ENCODE measurements around the gene PRXL2B. TPM values are rescaled to one million over a fixed set of nuclear protein-coding genes. Genes with fewer than 3 reads are reported as not detected.
A peak's percentile ranks its signal among the peaks of the same experiment; 100 is the strongest.
"Not testable (repeated sequence)": the region's sequence is repeated elsewhere in the genome, so short reads cannot be mapped to it uniquely, and the experiment has no call there.

Gene PRXL2B
- total RNA-seq, 1 experiment from 2014 or later, result 34.8 TPM

DNA sequence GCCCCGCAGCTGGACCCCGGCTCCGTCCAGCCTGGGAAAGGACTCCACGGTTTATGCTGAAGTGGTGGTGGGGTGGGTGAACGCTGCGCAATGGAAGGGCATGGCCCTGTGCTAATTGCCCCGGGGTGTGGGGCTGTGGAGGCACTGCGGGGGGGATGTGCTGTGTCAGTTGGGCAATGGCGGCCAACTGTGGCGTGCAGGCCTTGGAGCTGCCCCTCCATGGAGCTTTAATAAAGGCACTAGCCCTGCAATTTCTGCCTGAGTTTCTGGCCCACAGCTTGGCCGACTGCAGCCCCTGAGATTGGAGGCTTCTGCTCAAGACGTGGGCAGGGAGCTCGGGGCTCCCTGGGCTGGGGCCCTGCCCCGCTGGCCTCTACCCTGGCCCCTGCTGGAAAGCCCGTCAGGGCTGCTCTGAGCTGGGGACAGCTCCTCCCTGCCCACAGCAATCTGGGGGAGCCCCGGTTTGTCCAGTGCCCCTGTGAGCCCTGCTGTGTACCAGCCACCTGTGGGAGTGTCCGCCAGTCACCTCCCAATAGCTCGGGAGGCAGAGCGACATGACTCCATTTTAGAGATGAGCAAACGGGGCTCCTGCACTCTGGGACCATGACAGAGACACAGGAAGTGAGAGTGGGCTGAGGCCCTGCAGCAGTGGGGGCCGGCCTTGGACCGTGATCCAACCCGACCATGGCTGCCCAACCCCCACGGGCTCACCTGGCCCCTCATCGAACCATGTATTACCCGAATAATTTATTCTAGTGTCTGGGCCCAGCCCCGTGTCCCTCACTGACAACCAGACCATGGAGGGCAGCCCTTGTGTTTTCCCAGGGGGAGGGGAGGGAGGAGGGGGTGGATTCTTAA lies 39.1 kb upstream of the PRXL2B start:
- no peaks in the 10 kb centered on the region for H3K36me3 ChIP-seq (ENCODE audit: insufficient read depth, low read length, poor library complexity, severe bottlenecking)
- H3K27ac ChIP-seq (ENCODE audit: low read depth, low read length, poor library complexity, severe bottlenecking), result peak overlapping the region; percentile 76
- H3K27me3 ChIP-seq (replicated peaks; ENCODE audit: insufficient read depth, low read depth, low read length, poor library complexity), result no peaks in the 10 kb centered on the region
- BruUV-seq (replicated peaks), result no TSS peak
- DNase-seq (ENCODE audit: low spot score), result peak; percentile 36
- H3K9me3 ChIP-seq (ENCODE audit: low read depth, low read length, poor library complexity, severe bottlenecking), result no peaks in the 10 kb centered on the region
- POLR2A ChIA-PET (ENCODE audit: low non-redundant PET), result no interaction called here
- H3K4me3 ChIP-seq (ENCODE audit: low read depth, low read length, poor library complexity, severe bottlenecking), result peak overlapping the region; percentile 49
- CTCF ChIA-PET, result interaction anchor here (1.0 kb wide), 1 partner anchor 133 kb away, joined by 8 read pairs; no protein-coding TSS in a partner anchor
- H3K4me1 ChIP-seq (ENCODE audit: insufficient read depth, low read length, poor library complexity, severe bottlenecking), result peaks cover 24% of the 10 kb centered on the region
- TF ChIP-seq, protein P1, sequence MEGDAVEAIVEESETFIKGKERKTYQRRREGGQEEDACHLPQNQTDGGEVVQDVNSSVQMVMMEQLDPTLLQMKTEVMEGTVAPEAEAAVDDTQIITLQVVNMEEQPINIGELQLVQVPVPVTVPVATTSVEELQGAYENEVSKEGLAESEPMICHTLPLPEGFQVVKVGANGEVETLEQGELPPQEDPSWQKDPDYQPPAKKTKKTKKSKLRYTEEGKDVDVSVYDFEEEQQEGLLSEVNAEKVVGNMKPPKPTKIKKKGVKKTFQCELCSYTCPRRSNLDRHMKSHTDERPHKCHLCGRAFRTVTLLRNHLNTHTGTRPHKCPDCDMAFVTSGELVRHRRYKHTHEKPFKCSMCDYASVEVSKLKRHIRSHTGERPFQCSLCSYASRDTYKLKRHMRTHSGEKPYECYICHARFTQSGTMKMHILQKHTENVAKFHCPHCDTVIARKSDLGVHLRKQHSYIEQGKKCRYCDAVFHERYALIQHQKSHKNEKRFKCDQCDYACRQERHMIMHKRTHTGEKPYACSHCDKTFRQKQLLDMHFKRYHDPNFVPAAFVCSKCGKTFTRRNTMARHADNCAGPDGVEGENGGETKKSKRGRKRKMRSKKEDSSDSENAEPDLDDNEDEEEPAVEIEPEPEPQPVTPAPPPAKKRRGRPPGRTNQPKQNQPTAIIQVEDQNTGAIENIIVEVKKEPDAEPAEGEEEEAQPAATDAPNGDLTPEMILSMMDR (conservative IDR thresholded peaks at IDR 0.05; ENCODE audit: low read depth, low read length), result no peak
- no peak for TF ChIP-seq EZH2 (IDR thresholded peaks at IDR 0.05; ENCODE audit: borderline replicate concordance, low read depth, low read length, poor library complexity, severe bottlenecking)
- intact Hi-C loops (cut with micrococcal nuclease; ENCODE audit: unreplicated experiment), result loop anchor here (1.0 to 5.0 kb wide), 2 partner anchors 133 to 350 kb away; no protein-coding TSS in a partner anchor

DNA sequence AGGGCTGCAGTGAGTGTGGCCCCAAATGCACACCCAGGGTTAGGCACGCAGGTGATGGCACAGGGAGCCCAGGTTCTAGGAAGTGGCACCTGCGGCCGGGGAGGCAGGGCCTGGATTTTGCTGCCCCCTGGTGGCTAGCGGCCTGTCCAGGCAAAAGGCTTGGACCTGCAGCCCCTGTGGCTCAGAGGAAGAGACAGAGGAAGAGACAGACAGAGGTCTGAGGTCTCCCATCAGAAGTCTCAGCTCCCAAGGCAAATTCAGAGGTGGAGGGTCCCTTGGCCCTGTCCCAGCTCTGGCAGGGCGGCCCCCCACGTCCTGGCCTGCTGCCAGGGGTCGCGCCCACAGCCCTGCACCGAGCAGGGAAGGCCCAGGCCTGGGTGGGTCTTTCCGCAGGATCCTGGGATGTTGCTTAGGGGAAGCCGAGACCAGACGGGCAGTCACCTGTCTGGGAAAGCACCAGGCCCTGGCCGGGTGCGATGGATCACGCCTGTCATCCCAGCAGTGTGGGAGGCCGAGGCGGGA lies 38.4 kb upstream of the PRXL2B start:
- H3K4me1 ChIP-seq (ENCODE audit: insufficient read depth, low read length, poor library complexity, severe bottlenecking), result peaks cover 24% of the 10 kb centered on the region
- no peak for TF ChIP-seq EZH2 (IDR thresholded peaks at IDR 0.05; ENCODE audit: borderline replicate concordance, low read depth, low read length, poor library complexity, severe bottlenecking)
- TF ChIP-seq, protein P1 (conservative IDR thresholded peaks at IDR 0.05; ENCODE audit: low read depth, low read length), result peak; percentile 95
- CTCF ChIA-PET, result interaction anchor here (0.6 kb wide), 1 partner anchor 1067 kb away, joined by 5 read pairs; no protein-coding TSS in a partner anchor
- POLR2A ChIA-PET (ENCODE audit: low non-redundant PET), result no interaction called here
- H3K27ac ChIP-seq (ENCODE audit: low read depth, low read length, poor library complexity, severe bottlenecking), result peak overlapping the region; percentile 56
- peak; percentile 77 for DNase-seq (ENCODE audit: low spot score)
- no peaks in the 10 kb centered on the region for H3K27me3 ChIP-seq (replicated peaks; ENCODE audit: insufficient read depth, low read depth, low read length, poor library complexity)
- BruUV-seq (replicated peaks), result no TSS peak
- H3K9me3 ChIP-seq (ENCODE audit: low read depth, low read length, poor library complexity, severe bottlenecking), result no peaks in the 10 kb centered on the region
- H3K36me3 ChIP-seq (ENCODE audit: insufficient read depth, low read length, poor library complexity, severe bottlenecking), result no peaks in the 10 kb centered on the region
- H3K4me3 ChIP-seq (ENCODE audit: low read depth, low read length, poor library complexity, severe bottlenecking), result no peak overlapping the region
- intact Hi-C loops (cut with micrococcal nuclease; ENCODE audit: unreplicated experiment), result loop anchor here (1.0 to 5.0 kb wide), 2 partner anchors 134 to 351 kb away; no protein-coding TSS in a partner anchor

DNA sequence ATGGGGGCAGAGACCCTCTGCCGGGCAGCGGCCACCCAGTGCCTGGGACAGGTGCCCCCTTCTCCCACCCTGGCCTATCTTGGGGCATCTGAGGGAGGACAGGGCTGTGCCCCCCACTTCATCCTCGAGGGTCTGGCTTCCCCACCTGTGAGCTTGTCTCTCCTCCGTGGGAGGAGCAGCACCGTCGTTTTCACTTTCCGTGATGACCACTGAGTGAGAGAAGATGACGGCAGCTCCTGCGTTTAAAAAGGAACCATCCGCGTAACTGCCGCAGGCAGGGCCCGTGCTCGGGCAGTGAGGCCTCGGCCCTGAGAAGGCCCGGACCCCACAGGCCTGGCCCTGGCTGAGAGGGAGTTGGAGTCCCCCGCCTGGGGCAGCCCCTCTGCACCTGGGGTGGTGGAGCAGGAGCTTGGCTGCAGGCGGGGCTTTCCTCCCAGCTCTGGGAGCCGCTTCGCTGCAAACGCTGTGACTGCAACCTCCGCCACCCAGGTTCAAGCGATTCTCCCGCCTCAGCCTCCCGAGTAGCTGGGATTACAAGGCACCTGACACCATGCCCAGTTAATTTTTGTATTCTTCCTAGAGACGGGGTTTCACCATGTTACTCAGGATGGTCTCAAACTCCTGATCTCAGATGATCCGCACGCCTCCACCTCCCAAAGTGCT lies 37.1 kb upstream of the PRXL2B start:
- H3K4me3 ChIP-seq (ENCODE audit: low read depth, low read length, poor library complexity, severe bottlenecking); H3K27ac ChIP-seq (ENCODE audit: low read depth, low read length, poor library complexity, severe bottlenecking); POLR2A ChIA-PET (ENCODE audit: low non-redundant PET); H3K9me3 ChIP-seq (ENCODE audit: low read depth, low read length, poor library complexity, severe bottlenecking); H3K27me3 ChIP-seq (replicated peaks; ENCODE audit: insufficient read depth, low read depth, low read length, poor library complexity); CTCF ChIA-PET; H3K36me3 ChIP-seq (ENCODE audit: insufficient read depth, low read length, poor library complexity, severe bottlenecking); DNase-seq (ENCODE audit: low spot score); BruUV-seq (replicated peaks): not testable (repeated sequence)
- peaks cover 24% of the 10 kb centered on the region for H3K4me1 ChIP-seq (ENCODE audit: insufficient read depth, low read length, poor library complexity, severe bottlenecking)
- intact Hi-C loops (cut with micrococcal nuclease; ENCODE audit: unreplicated experiment), result loop anchor here (5.0 to 10.0 kb wide), 2 partner anchors 352 to 875 kb away; no protein-coding TSS in a partner anchor

DNA sequence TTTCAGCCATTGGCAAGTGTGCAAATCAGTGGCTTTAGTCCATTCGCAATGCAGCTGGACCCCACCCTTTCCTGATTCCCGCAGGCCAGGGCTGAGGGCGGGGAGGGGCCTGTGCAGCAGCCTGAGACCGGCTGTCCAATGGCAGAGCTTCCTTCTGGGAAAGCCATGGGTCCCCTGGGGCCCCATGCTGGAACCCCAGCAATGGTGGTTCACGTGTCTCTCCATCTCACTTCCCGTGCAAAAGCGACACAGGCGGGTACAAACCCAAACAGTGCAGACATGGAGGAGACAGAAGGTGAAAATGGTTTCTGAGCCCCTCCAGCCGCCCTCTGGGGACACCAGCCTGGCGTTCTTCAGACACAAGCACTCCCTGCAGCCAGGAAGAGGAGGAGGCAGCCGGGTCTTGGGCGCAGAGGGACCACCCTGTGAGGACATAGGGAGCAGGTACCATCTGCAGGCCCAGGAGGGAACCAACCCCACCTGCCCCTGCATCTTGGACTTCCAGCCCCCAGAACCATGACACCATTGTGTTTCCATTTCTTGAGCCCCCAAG lies 36.2 kb upstream of the PRXL2B start:
- POLR2A ChIA-PET (ENCODE audit: low non-redundant PET), result not testable (repeated sequence)

DNA sequence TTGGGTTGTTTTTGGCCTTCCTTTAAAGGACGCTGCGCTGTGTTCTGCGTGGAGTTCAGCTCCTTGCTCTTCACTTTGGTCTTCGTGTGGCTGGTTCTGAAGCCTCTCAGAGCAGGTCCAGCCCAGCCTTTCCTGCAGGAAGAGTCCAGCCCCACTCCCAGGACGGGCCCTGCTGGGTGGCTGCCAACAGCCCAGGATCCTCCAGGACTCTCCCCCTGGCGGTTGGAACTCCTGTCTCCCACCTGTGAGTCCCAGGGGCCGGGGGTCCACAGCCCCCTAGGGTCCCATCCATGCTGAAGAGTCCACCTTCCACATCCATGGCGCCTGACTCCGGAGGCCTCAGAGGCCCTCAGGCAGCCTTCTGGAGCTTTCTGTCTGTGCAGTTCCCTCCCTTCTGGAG lies 35.0 kb upstream of the PRXL2B start:
- BruUV-seq (replicated peaks); H3K4me3 ChIP-seq (ENCODE audit: low read depth, low read length, poor library complexity, severe bottlenecking); H3K27ac ChIP-seq (ENCODE audit: low read depth, low read length, poor library complexity, severe bottlenecking); H3K36me3 ChIP-seq (ENCODE audit: insufficient read depth, low read length, poor library complexity, severe bottlenecking); H3K27me3 ChIP-seq (replicated peaks; ENCODE audit: insufficient read depth, low read depth, low read length, poor library complexity); POLR2A ChIA-PET (ENCODE audit: low non-redundant PET); DNase-seq (ENCODE audit: low spot score); H3K9me3 ChIP-seq (ENCODE audit: low read depth, low read length, poor library complexity, severe bottlenecking); CTCF ChIA-PET: not testable (repeated sequence)
- peaks cover 35% of the 10 kb centered on the region for H3K4me1 ChIP-seq (ENCODE audit: insufficient read depth, low read length, poor library complexity, severe bottlenecking)
- intact Hi-C loops (cut with micrococcal nuclease; ENCODE audit: unreplicated experiment), result loop anchor here (10.0 kb wide), 1 partner anchor 873 kb away; no protein-coding TSS in a partner anchor

More for the DNA sequence above, 36.2 kb upstream of the PRXL2B start:
- H3K36me3 ChIP-seq (ENCODE audit: insufficient read depth, low read length, poor library complexity, severe bottlenecking); DNase-seq (ENCODE audit: low spot score); H3K27ac ChIP-seq (ENCODE audit: low read depth, low read length, poor library complexity, severe bottlenecking); H3K9me3 ChIP-seq (ENCODE audit: low read depth, low read length, poor library complexity, severe bottlenecking); H3K27me3 ChIP-seq (replicated peaks; ENCODE audit: insufficient read depth, low read depth, low read length, poor library complexity); CTCF ChIA-PET; H3K4me3 ChIP-seq (ENCODE audit: low read depth, low read length, poor library complexity, severe bottlenecking); BruUV-seq (replicated peaks): not testable (repeated sequence)
- peaks cover 27% of the 10 kb centered on the region for H3K4me1 ChIP-seq (ENCODE audit: insufficient read depth, low read length, poor library complexity, severe bottlenecking)
- intact Hi-C loops (cut with micrococcal nuclease; ENCODE audit: unreplicated experiment), result loop anchor here (10.0 kb wide), 1 partner anchor 874 kb away; no protein-coding TSS in a partner anchor
